Non-pigmented ciliary epithelial cell (primary cell): ENCODE measurements around the gene ELOVL7.
"Not testable (repeated sequence)": the region's sequence is repeated elsewhere in the genome, so short reads cannot be mapped to it uniquely, and the experiment has no call there.

Source experiments
- DNase-seq: peaks from one replicate; pipeline ENCODE4 v3.0.0-alpha.2; 2010; ENCODE audit warnings: low read depth

ELOVL7 gene

DNA sequence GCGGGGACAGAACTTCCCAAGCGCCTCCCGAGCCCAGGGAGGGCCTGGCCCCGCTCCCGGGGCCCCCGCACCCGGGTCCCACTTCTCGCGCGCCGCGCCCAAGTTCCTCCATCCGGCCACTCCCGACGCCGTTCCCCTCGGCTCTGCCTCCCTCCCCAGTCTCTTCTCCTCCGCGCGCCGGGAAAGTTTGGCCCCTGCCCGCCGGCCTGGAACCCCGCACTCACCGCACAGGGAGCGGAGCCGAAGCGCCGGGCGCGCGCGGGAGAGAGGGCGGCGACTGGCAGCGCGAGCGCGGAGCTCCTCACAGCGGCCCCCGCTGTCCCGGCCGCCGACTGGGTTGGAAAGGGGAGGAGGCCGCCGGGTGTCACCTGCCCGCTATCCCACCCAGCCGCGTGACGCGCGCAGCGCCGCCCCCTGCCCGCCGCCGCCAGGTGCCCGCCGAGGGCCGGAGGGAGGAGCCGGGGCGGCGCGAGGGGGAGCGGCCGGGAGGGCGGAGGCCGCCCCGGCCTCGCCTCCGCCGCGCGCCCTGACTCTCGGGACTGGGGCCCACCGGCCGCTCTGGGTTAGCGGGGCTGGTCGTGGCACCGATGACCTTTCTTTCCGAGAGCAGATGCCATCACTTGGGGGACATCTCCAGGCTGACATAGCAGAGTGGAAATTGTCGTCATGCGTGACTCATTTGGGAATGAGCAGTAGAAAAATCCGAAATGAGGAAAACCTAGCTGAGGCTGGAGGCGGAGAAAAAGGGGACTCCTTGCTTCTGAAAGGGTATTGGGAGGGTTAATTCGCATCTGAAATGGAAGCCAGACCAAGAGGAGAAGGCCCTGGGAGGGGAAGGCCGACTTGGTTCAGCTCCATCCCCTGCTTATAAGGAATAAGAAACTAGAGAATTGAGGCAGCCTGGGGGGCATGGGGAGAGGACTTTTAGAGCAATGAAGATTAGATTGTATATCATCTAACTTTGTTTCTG, at the start of gene ELOVL7:
Gene ELOVL7, minus strand, starts transcription at position 334 of the 970 bp plus-strand sequence. CDS start 56,872 bp downstream, outside the sequence.
- no peak for DNase-seq

DNA sequence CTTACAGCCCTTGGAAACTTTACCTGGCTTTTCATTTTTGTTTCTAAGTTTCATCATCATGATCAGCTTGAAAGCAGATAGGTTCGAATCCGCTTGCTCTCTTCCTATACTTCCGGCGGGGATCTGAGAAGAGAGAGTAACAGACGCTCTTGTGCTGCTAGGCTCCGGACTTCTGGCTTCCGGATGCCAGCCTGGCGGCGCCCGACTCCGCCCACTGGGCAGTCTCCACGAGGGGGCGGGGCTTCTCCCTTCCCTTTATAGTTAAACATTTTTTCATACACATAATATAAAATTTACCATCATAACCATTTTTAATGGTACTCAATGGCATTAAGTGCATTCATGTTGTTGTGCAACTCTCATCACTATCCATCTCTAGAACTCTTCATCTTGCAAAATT, 49.5 kb upstream of the ELOVL7 start:
- DNase-seq, result no peak

DNA sequence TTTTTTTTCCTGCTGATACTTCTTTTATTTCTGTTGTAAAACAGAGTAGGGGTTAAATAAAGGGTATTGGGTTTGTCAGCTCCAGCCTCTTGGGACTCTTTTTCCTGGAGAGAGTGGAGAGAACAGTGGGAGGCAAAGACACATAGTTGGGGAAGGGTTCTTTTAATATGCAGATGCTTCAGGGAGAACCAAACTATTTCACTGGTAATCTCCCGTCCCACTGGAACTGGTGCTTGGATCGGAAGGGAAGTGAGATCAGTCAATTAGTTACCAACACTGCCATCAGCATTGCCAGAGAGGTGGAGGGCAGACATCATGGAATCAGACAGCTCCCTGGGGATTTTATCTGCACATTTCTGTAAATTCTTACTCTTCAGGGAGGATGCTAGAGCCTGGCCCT, 47.6 kb upstream of the ELOVL7 start:
- DNase-seq, result no peak

DNA sequence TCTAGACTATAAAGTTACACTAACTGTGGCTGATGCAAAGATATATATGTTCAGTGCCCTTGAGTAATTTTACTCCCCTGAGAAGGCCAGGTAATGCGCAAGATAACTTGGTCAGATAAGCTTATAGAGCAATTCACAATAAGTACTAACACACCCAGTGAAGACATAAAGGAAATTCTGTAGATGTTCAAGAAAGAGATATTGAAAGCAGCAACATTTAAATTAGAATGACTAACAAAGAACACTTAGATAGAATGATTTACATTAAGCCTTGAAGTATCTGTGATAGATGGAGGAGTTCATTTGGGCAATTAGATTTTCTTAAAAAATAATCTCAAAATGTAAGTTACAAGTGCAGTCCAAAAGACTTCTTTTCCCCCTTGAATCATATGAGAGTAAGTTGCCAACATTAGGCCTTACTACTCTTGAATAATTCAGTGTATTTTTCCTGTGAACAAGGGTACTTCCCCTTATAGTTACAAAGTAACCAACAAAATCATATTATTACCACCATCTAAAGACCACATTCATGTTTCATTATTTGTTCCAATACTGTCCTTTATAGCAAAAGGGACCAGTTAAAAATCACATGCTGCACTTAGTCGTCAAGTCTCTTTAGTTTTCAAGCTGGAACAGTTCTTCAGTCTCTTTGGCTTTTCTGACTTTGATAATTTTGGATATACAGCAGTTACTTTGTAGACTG, 44.4 kb upstream of the ELOVL7 start:
- DNase-seq, result no peak

DNA sequence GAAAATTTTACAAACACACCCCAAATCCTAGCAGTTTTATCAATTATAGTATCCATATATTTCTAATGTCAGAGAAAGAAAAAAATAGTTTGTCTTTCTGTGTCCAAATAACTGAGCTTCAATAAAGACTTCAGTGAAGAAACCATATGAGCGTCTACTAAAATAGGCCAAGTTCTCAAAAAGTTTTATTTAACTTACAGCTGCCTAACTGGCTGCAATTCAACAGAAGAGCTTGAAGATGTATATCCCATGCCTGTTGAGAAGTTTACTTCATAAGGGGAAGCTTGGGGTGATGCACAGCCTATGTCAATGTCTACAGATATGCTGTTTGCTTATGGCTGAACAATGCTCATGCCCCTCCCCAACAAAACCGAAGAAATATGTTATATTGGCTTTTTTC, 43.7 kb upstream of the ELOVL7 start:
- DNase-seq, result no peak

DNA sequence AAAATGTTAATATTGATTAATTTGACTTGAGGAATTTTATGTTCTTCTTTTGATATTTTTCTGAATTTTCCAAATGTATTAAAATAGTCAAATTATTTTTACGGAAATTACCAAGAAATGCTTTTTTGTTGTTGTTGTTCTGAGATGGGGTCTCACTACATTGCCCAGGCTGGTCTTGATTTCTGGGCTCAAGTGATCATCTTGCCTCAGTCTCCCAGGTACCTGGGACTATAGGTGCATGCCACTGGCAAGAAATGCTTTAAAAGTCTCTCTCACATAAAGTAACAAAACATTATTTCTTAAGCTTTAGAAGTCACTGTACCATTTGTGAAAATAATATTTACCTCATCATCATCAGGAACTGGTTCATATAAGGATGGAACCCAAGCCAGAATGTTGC, 43.0 kb upstream of the ELOVL7 start:
- no peak for DNase-seq

DNA sequence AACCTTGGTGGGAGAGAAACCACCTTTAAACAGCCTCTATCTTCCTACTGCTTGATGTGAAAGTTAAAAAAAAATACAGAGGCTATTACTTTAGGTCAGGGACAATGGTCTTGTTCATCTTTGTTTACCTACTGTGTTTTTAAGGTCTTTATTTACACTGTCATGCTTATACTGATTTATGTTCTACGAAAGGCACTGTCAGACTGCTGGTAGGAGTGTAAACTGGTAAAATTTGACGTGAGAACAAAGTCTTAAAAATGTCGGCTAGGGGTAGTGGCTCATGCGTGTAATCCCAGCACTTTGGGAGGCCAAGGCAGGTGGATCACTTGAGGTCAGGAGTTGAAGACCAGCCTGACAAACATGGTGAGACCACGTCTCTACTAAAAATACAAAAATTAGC, 42.1 kb upstream of the ELOVL7 start:
- no peak for DNase-seq

DNA sequence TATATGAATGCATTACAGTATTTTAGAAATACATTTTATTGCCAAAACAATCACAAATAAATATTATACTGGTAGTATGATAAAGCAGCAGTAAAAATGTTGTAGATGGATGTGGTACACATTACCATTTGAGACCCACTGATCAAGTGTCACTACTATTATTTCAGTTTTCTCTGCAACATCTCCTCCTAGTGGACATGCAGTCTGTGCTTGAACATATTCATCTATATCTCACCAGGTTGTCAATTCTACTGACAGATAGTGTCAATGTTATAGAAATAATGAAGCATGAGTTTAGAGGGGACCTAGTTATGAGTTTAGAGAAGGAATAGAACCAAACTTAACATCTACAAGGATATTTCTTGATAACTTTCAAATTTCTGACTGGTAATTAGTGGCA, 39.2 kb upstream of the ELOVL7 start:
- DNase-seq, result no peak

DNA sequence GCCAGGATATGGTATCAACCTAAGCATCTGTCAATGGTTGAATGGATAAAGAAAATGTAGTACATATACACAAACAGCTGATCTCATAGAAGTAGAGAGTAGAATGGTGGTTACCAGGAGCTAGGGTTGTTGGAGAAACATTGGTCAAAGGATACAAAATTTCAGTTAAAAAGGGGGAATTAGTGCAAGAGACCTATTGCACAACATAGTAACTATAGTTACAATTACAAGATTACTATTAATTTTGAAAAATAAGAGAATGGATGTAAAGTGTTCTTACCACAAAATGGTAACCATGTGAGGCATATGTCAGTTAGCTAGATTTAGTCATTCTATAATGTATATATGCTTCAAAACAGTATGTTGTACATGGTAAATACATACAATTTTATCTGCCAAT, 28.8 kb upstream of the ELOVL7 start:
- DNase-seq, result no peak

DNA sequence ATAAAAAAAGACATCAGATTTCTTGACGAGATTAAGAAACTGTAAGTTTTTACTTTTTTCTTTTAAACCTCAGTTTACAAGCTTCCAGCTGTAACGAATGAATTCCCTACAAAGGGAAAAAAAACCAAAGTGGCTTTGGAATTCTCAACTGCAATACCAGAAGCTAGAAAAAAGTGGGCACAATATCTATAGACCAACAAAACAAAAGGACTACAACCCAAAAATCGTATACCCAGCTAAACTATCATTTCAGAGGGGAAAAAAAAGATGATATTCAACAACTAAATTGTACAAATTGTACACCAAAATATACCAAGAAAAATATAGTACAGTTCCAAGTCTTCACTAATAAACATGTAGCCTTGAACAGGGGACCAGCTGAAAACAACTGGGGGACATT, 26.8 kb upstream of the ELOVL7 start:
- DNase-seq, result no peak

DNA sequence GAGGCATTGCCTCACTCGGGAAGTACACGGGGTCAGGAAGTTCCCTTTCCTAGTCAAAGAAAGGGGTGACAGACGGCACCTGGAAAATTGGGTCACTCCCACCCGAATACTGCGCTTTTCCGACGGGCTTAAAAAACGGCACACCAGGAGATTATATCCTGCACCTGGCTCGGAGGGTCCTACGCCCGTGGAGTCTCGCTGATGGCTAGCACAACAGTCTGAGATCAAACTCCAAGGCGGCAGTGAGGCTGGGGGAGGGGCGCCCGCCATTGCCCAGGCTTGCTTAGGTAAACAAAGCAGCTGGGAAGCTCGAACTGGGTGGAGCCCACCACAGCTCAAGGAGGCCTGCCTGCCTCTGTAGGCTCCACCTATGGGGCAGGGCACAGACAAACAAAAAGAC, 16.5 kb upstream of the ELOVL7 start:
- DNase-seq, result not testable (repeated sequence)

DNA sequence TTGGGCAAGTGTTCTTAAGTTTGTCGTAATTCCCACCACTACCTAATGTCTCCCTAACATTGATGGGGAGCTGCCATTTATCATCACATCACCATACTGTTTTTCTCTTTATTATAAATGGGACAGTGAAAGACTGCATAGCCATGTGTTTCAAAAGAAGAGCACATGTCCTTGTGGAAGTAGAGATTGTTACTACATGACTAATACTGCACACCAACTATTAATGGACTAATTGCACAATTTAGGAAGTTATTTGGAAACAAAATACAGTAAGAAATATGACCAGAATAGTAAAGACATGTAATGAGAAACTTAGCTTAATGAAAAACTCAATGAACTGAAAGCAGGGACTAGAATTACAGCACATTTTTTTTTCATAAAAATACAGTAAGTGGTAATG, 12.0 kb upstream of the ELOVL7 start:
- DNase-seq, result no peak

DNA sequence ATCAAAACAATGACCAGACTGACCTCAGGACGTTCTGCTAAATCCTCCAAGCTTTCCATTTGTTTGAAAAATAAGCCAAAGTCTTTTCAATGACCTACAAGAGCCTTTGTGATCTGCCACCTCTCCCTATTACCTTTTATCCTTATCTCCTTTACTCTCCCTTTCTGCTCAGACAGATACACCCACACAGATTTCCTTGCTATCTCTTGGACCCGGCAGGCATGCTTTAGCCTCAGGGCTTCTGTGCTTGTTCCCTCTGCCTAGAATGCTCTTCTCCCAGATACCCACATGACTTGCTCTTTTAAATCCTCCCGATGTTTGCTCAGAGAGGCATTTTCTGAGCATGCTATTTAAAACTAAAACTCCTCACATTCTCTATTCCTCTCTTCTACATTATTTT, 8.9 kb upstream of the ELOVL7 start:
- no peak for DNase-seq

DNA sequence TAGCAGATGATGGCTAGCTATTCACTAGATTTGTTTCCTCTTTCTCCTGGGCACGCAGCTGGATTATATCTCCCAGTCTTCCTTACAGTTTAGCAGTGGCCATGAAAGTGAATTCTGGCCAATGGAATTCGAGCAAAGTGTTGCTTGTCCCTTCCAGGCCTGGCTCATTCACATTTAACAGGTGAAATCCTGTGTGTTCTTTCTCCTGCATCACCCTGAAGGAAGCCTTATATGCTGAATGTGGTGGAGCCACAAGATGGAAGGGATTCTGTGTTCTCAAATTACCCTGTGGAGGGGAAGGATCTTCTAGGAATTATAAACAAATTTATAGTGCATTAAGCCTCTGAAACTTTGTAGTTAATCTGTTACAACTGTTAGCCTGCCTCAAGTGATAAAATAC, 8.2 kb upstream of the ELOVL7 start:
- no peak for DNase-seq

DNA sequence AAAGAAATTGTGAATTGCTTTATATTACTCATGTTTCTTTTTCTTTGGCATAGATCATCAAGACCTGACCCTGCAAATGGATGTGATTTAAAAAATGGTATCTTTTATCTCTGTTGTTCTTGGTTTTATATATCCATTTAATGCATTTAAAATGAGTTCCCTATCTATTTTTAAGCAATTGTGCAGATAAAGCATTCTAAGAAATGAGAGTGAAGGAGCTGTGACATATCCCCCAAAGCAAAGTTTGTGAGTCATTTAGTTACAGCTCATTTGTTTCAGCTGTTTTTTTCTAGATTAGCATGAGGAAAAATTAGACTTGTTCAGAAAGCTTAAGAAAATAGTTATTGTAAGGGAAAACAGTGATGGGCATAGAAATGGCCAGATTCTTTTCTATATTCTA, 7.6 kb upstream of the ELOVL7 start:
- no peak for DNase-seq

DNA sequence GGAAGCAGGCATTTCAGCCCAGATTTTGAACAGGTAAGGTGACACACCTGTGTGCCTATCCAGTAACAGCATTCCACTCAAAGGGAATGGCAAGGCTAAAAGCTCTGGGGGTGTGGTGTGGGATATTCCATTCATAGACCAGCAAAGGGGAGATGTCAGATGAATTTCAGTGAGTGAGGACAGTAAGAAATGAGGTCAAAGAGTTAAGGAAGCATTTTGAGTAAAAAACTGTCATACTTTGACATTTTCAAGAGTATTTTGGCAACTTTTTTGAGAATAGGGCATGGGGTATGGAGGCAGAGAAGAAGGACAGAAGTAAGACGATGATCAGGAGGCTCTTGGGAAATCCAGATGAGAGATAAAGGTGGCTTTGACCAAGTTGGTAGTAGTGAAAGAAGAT, 2.2 kb upstream of the ELOVL7 start:
- DNase-seq, result no peak

DNA sequence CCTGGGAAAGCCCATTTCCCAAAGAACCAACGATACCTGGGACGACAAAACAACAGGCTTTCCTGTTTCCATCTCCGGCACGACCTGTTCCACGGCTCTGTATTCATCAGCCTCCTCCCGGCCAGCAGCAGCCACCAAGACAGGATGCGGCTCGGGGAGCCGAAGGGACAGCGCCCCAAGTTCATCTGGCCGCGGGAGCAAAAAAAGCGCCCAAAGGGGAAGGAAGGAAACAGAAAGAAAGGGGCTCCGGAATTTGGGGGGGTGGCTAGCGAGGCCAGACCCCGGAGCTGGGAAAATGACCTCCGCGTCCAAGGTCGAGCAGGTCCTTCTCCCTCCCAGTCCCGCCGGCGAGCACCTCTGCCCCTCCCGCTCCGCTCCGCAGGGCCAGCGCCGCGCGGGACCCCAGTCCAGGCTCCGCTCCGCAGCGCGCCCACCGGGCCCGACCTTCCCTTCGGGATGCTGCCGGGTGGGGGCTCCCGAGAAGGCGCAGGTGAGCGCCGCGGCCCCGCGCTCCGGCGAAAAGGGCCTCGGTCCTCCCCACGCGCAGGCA, 608 bp downstream of the ELOVL7 start:
- no peak for DNase-seq

DNA sequence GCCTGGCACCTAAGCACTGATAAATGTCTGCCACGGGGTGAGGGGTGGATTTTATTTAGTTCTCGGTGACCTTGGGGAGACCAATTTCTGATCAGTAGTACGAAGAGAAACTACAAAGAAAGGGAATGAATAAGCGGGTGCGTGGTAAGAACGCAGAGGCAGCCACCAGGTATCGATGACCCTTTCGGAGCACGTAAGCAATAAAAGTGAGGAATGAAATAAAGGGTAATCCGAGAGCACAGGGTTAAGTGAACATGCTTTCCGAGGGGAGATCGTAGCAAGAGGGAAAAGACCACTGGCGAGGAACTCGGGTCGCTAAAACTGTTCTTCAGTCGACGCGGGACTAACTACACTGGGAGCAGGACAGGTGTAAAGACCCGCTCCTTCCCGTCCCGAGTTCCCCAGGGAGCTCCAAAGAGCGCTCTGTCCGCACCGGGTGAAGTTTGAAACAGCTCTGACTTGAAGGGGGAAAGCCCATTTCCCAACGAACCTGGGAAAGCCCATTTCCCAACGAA, 1.1 kb downstream of the ELOVL7 start:
- no peak for DNase-seq

DNA sequence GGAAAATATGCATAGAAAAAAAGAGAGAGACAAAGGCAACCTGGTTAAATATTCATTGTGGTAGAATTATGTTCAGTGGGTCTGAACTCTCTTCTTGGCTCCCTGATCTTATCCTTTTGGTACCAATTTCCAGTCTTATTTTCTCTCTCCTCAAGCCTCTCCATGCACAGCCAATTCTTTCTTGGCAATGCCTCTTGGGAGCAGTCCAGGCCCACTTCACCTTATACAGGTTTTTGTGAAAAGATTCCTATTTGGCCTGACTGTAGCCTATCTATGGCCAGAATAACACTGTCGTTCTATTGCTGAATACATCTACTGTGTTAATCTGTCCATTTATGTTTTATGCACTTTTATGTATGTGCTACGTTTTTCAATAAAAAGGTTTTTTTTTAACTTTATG, 2.7 kb downstream of the ELOVL7 start:
- no peak for DNase-seq

DNA sequence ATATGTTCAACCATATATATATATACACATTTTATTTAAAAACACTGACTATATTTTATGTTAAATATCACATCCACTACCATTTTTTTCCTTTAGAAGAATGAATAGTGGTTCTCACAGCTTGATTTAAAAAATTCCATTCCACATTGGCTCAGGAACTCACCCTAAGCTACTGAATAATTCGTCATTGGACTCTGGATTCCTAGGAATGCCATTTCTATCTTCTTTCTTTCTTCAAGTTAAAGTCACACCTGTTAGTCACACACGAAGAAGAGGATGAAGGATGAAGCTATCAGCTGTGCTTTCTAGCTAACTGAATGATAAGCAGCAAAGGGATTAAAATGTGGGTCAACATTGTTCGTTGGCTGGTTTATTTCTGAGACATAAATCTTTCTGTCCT, 7.9 kb downstream of the ELOVL7 start:
- DNase-seq, result no peak

DNA sequence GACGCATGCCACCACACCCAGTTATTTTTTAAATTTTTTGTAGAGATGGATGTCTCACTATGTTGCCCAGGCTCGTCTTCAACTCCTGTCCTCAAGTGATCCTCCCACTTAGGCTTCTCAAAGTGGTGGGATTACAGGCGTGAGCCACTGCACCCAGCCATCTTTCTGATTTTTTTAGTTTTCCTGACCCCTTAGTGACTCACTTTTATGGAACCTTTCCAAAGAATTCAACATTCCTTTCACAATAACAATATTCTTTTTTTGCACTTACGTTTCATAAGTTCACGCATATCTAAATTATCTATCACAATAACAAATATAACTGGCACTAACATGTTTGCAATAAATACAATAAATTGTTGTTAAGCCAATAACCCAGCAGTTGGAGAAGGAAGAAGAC, 8.5 kb downstream of the ELOVL7 start:
- no peak for DNase-seq

DNA sequence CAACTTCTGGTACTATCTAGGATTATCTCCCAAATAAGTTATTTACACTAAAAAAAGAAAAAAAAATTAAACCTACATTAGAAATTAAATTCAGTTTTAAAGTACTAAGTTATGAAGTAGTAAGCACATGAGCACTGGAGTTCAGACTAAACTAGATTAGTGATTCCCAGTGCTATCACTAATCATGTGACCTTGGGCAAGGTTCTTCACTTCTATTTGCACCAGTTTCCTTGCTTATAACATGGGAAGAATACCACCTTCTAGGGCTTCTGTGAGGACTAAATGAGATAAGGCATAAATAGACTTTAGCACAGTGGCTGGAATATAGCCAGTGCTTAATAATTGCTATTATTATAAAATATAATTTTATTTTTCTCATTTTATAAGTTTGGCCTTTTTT, 10.5 kb downstream of the ELOVL7 start:
- DNase-seq, result no peak

DNA sequence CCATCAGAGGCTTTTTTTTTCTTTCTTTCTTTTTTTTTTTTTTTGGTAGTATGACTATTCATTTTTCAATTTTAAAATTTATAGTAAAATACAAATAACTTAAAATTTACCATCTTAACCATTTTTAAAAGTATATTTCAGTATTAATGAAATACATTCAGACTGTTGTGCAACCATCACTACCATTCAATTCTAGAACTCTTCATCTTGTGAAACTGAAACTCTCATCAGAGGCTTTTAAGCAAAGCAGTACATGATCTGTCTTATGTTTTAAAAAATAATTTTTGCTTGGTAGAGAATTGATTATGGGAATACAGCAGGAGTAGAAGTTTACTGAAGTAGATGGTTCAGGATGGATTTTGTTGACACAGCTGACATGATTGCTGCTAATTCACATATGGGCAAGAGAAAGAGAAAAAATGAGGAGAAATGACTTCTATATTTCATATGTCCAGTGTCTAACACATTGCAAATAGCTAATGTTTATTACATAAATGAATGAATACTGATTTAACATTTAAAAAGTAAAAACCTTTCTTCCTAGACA, 13.4 kb downstream of the ELOVL7 start:
- no peak for DNase-seq
